Measurements from ENCODE around the gene MCL1.
A peak's percentile ranks its signal among the peaks of the same experiment; 100 is the strongest.
"Not testable (repeated sequence)": the region's sequence is repeated elsewhere in the genome, so short reads cannot be mapped to it uniquely, and the experiment has no call there.

The MCL1 gene

GRCh38 chr1:150579110-150579944 lies at the start of gene MCL1:
MCL1 (minus strand) TSS chr1:150579610; CDS start chr1:150579530, 80 bp downstream.
- peak; percentile 84 for DNase-seq (ENCODE audit: extremely low read depth, low read depth)
- no peak for TF ChIP-seq CTCF (IDR thresholded peaks at IDR 0.05; ENCODE audit: low read depth, low read length, missing control alignments)

GRCh38 chr1:150628766-150629114 lies 49.3 kb upstream of the MCL1 start:
- H3K4me3 ChIP-seq (replicated peaks; ENCODE audit: low read depth, low read length) = peak overlapping the region; percentile 71
- TF ChIP-seq CTCF (IDR thresholded peaks at IDR 0.05; ENCODE audit: low read depth, low read length, missing control alignments) = no peak
- DNase-seq (ENCODE audit: extremely low read depth, low read depth) = no peak

More at GRCh38 chr1:150579110-150579944, at the start of gene MCL1:
- peak within 1 kb of the TSS; percentile 62 for H3K4me3 ChIP-seq (replicated peaks; ENCODE audit: low read depth, low read length)

- H3K4me3 ChIP-seq (replicated peaks; ENCODE audit: low read depth, low read length) = peak overlapping the region; percentile 71
- no peak for DNase-seq (ENCODE audit: extremely low read depth, low read depth)
- TF ChIP-seq CTCF (IDR thresholded peaks at IDR 0.05; ENCODE audit: low read depth, low read length, missing control alignments) = no peak
Observed at GRCh38 chr1:150627826-150628410, 48.5 kb upstream of the MCL1 start.

- H3K4me3 ChIP-seq (replicated peaks; ENCODE audit: low read depth, low read length) = no peak overlapping the region
- DNase-seq (ENCODE audit: extremely low read depth, low read depth) = no peak
- no peak for TF ChIP-seq CTCF (IDR thresholded peaks at IDR 0.05; ENCODE audit: low read depth, low read length, missing control alignments)
Observed at GRCh38 chr1:150626150-150626549, 46.7 kb upstream of the MCL1 start.

- not testable (repeated sequence) for H3K4me3 ChIP-seq (replicated peaks; ENCODE audit: low read depth, low read length); DNase-seq (ENCODE audit: extremely low read depth, low read depth)
Observed at GRCh38 chr1:150624546-150624945, 45.1 kb upstream of the MCL1 start.

GRCh38 chr1:150624134-150624533 lies 44.7 kb upstream of the MCL1 start:
- not testable (repeated sequence) for DNase-seq (ENCODE audit: extremely low read depth, low read depth); H3K4me3 ChIP-seq (replicated peaks; ENCODE audit: low read depth, low read length)

- H3K4me3 ChIP-seq (replicated peaks; ENCODE audit: low read depth, low read length) = no peak overlapping the region
- TF ChIP-seq CTCF (IDR thresholded peaks at IDR 0.05; ENCODE audit: low read depth, low read length, missing control alignments) = no peak
- no peak for DNase-seq (ENCODE audit: extremely low read depth, low read depth)
Observed at GRCh38 chr1:150622303-150622975, 43.0 kb upstream of the MCL1 start.
